K562 (cell line): ENCODE measurements around the gene TRIP12. TPM values are rescaled to one million over a fixed set of nuclear protein-coding genes. Genes with fewer than 3 reads are reported as not detected.

Experiments
- ATAC-seq: fragments of 200-7000 bp; cut with Tn5 transposase; 3 replicates; pipeline ENCODE4 v1.9.1; 2020; ENCODE audit warnings: moderate library complexity
- BruUV-seq: library from RNA; stranded (reverse); fragments of 400-500 nt; replicated peaks from 2 replicates; lab custom pipeline; 2021; lab: Mats Ljungman, UMichigan
- CTCF ChIA-PET: fragments of 300-600 bp; formaldehyde crosslinking; extraction: SDS; loops from one replicate; lab custom pipeline; 2021; ENCODE audit warnings: low intra/inter-chr PET ratio; lab: Yijun Ruan, JAX
- POLR2A ChIA-PET: fragments of 300-600, 350-650 bp; sonication (Branson Sonifier 250); formaldehyde crosslinking; extraction: SDS; loops from one replicate; lab custom pipeline; 2021; ENCODE audit warnings: antibody characterized with exemption, inconsistent platforms; lab: Yijun Ruan, JAX
- DNase-seq, 4 experiments: peaks; one replicate each; pipeline versions ENCODE4 v3.0.0 to v3.0.0-alpha.2; 2011 to 2018; ENCODE audit warnings: low spot score in 3 of 4, mixed read lengths in 3 of 4; ENCODE audit errors: extremely low read depth in 1 of 4
- FAIRE-seq: peaks from 2 replicates; lab custom pipeline; 2011; peaks lifted over from hg19 to GRCh38; lab: Jason Lieb, UNC
- H2AFZ ChIP-seq: 2 replicates; pipeline ENCODE4 v1.6.0; 2011; ENCODE audit warnings: low read depth, low read length, control low read depth, inconsistent platforms
- H3K27ac ChIP-seq: fragments of 200-600 bp; 3 replicates; pipeline ENCODE4 v1.8.0; 2011; ENCODE audit warnings: low read depth, mild to moderate bottlenecking, control low read depth, inconsistent platforms, low read length, moderate library complexity, mixed read lengths; ENCODE audit errors: extremely low read depth
- H3K27me3 ChIP-seq, 2 experiments: fragments of 300-600 bp in 1 of 2; 2 replicates in 1 of 2; 3 replicates in 1 of 2; pipeline versions ENCODE4 v1.6.0 to v1.8.0; 2011; ENCODE audit warnings: inconsistent platforms in 2 of 2, low read length in 2 of 2, mild to moderate bottlenecking in 1 of 2, mixed read lengths in 1 of 2, moderate library complexity in 1 of 2; ENCODE audit not compliant: control insufficient read depth in 2 of 2, insufficient read depth in 2 of 2
- H3K36me3 ChIP-seq: fragments of 300-600 bp; 3 replicates; pipeline ENCODE4 v1.8.0; 2011; ENCODE audit warnings: mild to moderate bottlenecking, low read length, inconsistent platforms; ENCODE audit not compliant: control insufficient read depth, insufficient read depth
- H3K4me1 ChIP-seq, 2 experiments: fragments of 200-600 bp in 1 of 2; replicated peaks in 1 of 2; 2 replicates in 1 of 2; 3 replicates in 1 of 2; pipeline versions ENCODE4 v1.5.1 to v1.8.0; 2011; ENCODE audit warnings: inconsistent platforms in 2 of 2, low read length in 2 of 2, mild to moderate bottlenecking in 1 of 2, mixed read lengths in 1 of 2, moderate library complexity in 1 of 2; ENCODE audit not compliant: control insufficient read depth in 2 of 2, insufficient read depth in 2 of 2
- H3K4me2 ChIP-seq: 2 replicates; pipeline ENCODE4 v1.6.1; 2011; ENCODE audit warnings: low read length, control low read depth, inconsistent platforms, mixed read lengths; ENCODE audit not compliant: insufficient read depth
- H3K4me3 ChIP-seq: fragments of 200-600 bp; sonication (generic), shearing (Covaris generic); 2 replicates; pipeline ENCODE4 v1.5.1; 2016; ENCODE audit warnings: control low read depth, inconsistent platforms
- H3K79me2 ChIP-seq: fragments of 200-600 bp; 3 replicates; pipeline ENCODE4 v1.8.0; 2011; ENCODE audit warnings: low read length, inconsistent platforms; ENCODE audit not compliant: control insufficient read depth, insufficient read depth
- H3K9ac ChIP-seq, 2 experiments: 2 replicates each; pipeline versions ENCODE4 v1.6.0 to v1.6.1; 2011; ENCODE audit warnings: low read depth in 2 of 2, low read length in 2 of 2, control low read depth in 1 of 2, inconsistent platforms in 1 of 2, mild to moderate bottlenecking in 1 of 2, mixed read lengths in 1 of 2; ENCODE audit not compliant: insufficient read depth in 1 of 2
- H3K9me1 ChIP-seq: one replicate; pipeline ENCODE4 v1.6.0; 2011; ENCODE audit warnings: inconsistent platforms, mild to moderate bottlenecking, low read length, moderate library complexity; ENCODE audit not compliant: control insufficient read depth, insufficient read depth
- H3K9me3 ChIP-seq: replicated peaks from 2 replicates; pipeline ENCODE4 v1.5.1; 2011; ENCODE audit warnings: low read depth, low read length, inconsistent platforms; ENCODE audit not compliant: control insufficient read depth, insufficient read depth
- H4K20me1 ChIP-seq: replicated peaks from 2 replicates; pipeline ENCODE4 v1.6.1; 2011; ENCODE audit warnings: low read length, inconsistent platforms, mixed read lengths; ENCODE audit not compliant: control insufficient read depth, insufficient read depth
- AFF4 ChIP-seq: sonication (generic); formaldehyde crosslinking; IDR thresholded peaks from 2 replicates; pipeline ENCODE4 v1.8.0; 2023; ENCODE audit warnings: mild to moderate bottlenecking, missing genetic modification reagents
- PHF20 ChIP-seq: fragments of 450-650 bp; IDR thresholded peaks from 2 replicates; pipeline ENCODE4 v1.6.1; 2018; ENCODE audit not compliant: partially characterized antibody
- ZNF280A ChIP-seq: fragments of 450-650 bp; IDR thresholded peaks from 2 replicates; pipeline ENCODE4 v1.6.1; 2018; ENCODE audit warnings: mild to moderate bottlenecking, low read depth; ENCODE audit not compliant: partially characterized antibody
- ZNF398 ChIP-seq: fragments of 250-450 bp; sonication (Bioruptor Pico); IDR thresholded peaks from 2 replicates; pipeline ENCODE4 v1.8.0; 2021; ENCODE audit warnings: moderate library complexity, mild to moderate bottlenecking, inconsistent platforms
- ZNF766 ChIP-seq: fragments of 200-800 bp; sonication (Bioruptor generic); conservative IDR thresholded peaks from 2 replicates; pipeline ENCODE4 v1.6.1; 2016; ENCODE audit warnings: missing genetic modification characterization, missing compliant biosample characterization
- WGBS: fragments of 100-300 bp; shearing (Covaris generic); methylation state at CpG from one replicate; pipeline ENCODE4 v1.1.6; 2016; ENCODE audit warnings: low coverage, mixed read lengths; ENCODE audit not compliant: insufficient coverage; ENCODE audit errors: missing lambda C conversion rate; 5-methylcytosine and 5-hydroxymethylcytosine counted together
- in situ Hi-C: fragments of 300-500 bp; cut with MboI; formaldehyde crosslinking; loops from 4 replicates; pipeline ENCODE4 v1.15.0; 2018; ENCODE audit warnings: inconsistent platforms, mixed read lengths
- intact Hi-C: fragments of 100-400 bp; cut with micrococcal nuclease; formaldehyde crosslinking; loops from 2 replicates; pipeline ENCODE4 v1.14.2; 2022
- polyA plus RNA-seq, 8 experiments: library from polyadenylated mRNA; depleted of rRNA in 4 of 8; stranded (reverse) in 5 of 8; unstranded in 3 of 8; fragments of >200 nt; fragmentation: Nextera tagmentation in 2 of 8; fragmentation: Illumina TruSeq in 1 of 8; extraction: Ambion mirVana in 2 of 8; extraction: Trizol in 1 of 8; gene quantifications; 2 replicates each; pipeline versions ENCODE4 v1.2.1 to v1.2.3, GENCODE V29; 2011 to 2014; ENCODE audit warnings: inconsistent platforms in 1 of 8, missing spikeins in 1 of 8
- total RNA-seq, 7 experiments: library from RNA; depleted of rRNA in 6 of 7; stranded (reverse); fragments of >200 nt in 6 of 7; fragmentation: Illumina TruSeq in 2 of 7; extraction: Trizol in 2 of 7; gene quantifications; 2 replicates each; pipeline versions ENCODE4 v1.2.1 to v1.2.3, GENCODE V29; 2011 to 2021; ENCODE audit warnings: low replicate concordance in 1 of 7

Gene TRIP12
- total and polyA plus RNA-seq, 9 of the 15 experiments (the other 6 are each of a cell fraction or from before 2014, with no cell fraction given) = 15.2 to 131 (median 80.1) TPM

- no peaks in the 10 kb centered on the region for H3K79me2 ChIP-seq
- no peak for FAIRE-seq
- H3K9me1 ChIP-seq = no peaks in the 10 kb centered on the region
- no peak overlapping the region for H3K4me3 ChIP-seq
- no peak overlapping the region for H2AFZ ChIP-seq
- intact Hi-C loops (loop anchor here (10.0 kb wide), 1 partner anchor 830 kb away; no protein-coding TSS in a partner anchor), in situ Hi-C loops (no loop called here)
- H3K9me3 ChIP-seq = no peaks in the 10 kb centered on the region
- no peak overlapping the region for H3K9ac ChIP-seq
- BruUV-seq = no TSS peak
- peaks cover 70% of the 10 kb centered on the region for H3K36me3 ChIP-seq
- CTCF ChIA-PET = no interaction called here
- DNase-seq = no peak
- ATAC-seq = no peak
- no peak overlapping the region for H3K27ac ChIP-seq
- peaks cover 0 to 10% of the 10 kb centered on the region in 2 experiments; a peak in 2 of 5 replicates for H3K4me1 ChIP-seq
- H3K27me3 ChIP-seq = no peaks in the 10 kb centered on the region
- H4K20me1 ChIP-seq = peaks cover 11% of the 10 kb centered on the region; the same call in 1 of the 2 replicates
- no peak for TF ChIP-seq ZNF398
- no peak for TF ChIP-seq PHF20
- TF ChIP-seq AFF4 (CRISPR knock-in tag) = no peak
- TF ChIP-seq ZNF766 (CRISPR knock-in tag) = no peak
- TF ChIP-seq ZNF280A = no peak
- H3K4me2 ChIP-seq = no peak overlapping the region
- WGBS = 100% methylated on average over 2 of the region's 2 CpGs
- POLR2A ChIA-PET = no interaction called here
Measured at GRCh38 chr2:229784791-229785190, 137.0 kb downstream of the TRIP12 start.
